T follicular helper cell (primary cell): ENCODE results near the gene LINC01488.

ENCODE experiments used
- DNase-seq: peaks from one replicate; pipeline ENCODE4 v3.0.0-alpha.2; 2020; ENCODE audit warnings: low read depth

Gene LINC01488

GRCh38 chr11:69510471-69511357 lies 29.3 kb downstream of the LINC01488 start:
- DNase-seq = no peak

GRCh38 chr11:69511358-69512055 lies 30.0 kb downstream of the LINC01488 start:
- DNase-seq = no peak

DNA sequence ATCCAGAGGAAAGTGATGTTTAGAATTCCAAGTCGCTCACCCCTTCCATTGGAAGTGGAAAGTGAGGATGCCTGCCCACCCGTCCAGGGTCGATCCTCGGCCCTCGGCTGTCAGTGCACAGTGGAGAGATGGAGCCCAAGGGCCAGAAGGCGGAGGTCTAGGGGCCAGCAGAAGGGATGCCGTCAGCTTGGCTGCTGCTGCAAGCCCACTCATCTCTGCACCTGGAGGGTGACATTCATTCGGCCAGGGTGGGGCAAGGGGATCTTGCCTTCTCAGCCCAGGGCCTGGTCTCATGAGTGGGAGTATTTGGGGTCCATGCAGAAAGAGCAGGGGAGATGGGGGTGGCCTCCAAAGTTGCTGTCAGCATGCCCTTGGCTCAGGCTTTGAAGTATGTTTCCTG lies 30.7 kb downstream of the LINC01488 start:
- DNase-seq = no peak

- no peak for DNase-seq
Measured at GRCh38 chr11:69512790-69513189, 31.3 kb downstream of the LINC01488 start.

DNA sequence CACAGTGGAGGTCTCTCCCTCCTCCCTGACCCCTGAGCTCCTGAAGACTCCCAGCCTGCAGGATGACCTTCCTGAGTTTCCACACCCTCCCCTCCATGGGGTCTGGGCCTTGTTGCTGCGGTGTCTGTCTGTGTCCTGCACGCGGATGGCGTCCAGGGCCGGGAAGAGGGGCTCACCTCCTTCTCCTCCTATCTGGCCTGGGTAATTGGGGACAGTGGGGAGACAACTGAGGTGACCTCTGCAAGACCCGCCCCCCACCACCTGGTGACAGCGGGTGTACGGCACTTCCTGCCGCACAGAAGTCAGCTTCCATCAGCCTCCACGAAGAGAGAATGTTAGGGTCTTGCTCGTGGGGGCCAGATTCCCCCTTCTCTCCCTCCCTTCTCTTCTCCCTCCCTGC lies 31.7 kb downstream of the LINC01488 start:
- DNase-seq = no peak

- DNase-seq = no peak
Measured at GRCh38 chr11:69513663-69514224, 32.3 kb downstream of the LINC01488 start.

DNA sequence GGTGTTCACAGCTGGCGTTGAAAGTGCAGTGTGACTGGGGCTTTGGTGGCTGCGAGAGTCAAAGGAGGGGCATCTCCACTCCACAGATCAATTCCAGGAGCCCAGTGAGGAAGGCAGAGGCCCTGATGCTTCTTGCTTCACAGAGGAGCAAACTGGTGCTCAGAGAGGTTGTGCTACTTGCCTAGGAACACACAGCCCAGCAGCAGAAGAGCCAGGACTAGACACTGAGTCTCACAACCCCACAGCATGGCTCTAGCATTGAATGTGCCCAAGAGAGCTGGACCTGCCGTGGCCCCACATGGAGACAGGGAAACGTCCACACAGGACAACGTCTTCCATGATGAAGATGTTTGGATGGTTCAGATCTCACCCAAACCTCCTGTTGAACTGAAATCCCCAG lies 33.3 kb downstream of the LINC01488 start:
- DNase-seq = no peak

- no peak for DNase-seq
Measured at GRCh38 chr11:69515271-69516245, 34.1 kb downstream of the LINC01488 start.

DNA sequence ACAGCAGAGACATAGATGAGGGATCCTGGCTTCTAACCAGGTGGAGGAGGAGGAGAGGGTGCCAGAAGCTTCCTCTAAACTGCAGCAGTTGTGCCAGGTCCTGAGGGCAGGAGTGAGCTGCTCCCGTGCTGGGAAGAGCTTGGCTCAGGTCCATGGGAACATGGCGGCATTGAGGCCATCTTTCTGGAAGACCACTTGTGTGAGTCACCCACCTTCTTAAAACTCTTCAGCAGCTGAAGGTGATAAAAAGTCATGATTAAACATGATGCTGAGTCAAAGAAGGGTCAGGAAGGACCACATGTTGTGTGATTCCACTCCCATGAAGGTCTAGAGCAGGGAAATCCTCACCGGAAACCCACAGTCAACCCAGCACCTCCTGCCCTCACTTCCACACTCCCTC lies 35.1 kb downstream of the LINC01488 start:
- no peak for DNase-seq

GRCh38 chr11:69518081-69518950 lies 36.9 kb downstream of the LINC01488 start:
- no peak for DNase-seq

- DNase-seq = no peak
Measured at GRCh38 chr11:69520186-69520916, 38.9 kb downstream of the LINC01488 start.

- DNase-seq = no peak
Measured at GRCh38 chr11:69521457-69521856, 40.0 kb downstream of the LINC01488 start.

DNA sequence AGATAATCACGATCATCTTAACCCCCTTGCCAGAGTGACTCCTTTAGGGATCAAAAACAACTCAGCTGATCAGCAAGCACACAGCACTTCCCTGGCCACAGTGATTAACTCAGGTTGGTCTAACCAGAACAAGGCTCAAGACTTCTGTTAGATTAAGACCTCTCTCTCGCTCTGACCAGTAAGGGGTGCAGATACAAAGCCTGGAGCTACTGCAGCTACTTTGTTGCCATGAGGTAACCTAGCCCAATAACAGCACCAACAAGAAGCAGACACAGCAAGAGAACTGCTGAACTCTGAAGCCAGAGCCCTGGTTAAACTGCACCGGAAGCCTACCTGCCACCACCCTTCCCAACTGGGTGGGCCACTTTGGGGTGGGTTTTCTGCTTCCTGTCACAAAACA lies 42.0 kb downstream of the LINC01488 start:
- no peak for DNase-seq

- no peak for DNase-seq
Measured at GRCh38 chr11:69524291-69524882, 42.9 kb downstream of the LINC01488 start.

DNA sequence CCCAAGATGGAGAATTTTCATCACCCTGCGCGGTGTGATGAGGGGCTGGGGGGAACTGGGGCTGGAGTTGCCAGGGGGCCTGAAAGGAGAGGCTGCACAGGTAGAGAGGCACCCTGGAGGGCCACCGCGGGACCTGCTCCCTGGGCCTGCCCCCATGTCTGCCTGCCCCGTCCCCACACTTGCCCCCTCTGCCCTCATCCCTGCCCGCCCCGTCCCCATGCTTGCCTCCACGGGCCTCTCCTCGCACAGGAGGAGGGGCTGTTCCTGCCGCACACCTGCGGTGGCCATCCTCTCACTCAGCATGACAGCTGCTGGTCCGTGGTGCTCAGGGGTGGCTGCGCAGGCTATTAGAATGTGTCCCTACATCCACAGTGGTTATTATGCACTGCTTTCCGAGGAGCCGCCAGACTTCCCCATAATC lies 43.5 kb downstream of the LINC01488 start:
- DNase-seq = no peak

DNA sequence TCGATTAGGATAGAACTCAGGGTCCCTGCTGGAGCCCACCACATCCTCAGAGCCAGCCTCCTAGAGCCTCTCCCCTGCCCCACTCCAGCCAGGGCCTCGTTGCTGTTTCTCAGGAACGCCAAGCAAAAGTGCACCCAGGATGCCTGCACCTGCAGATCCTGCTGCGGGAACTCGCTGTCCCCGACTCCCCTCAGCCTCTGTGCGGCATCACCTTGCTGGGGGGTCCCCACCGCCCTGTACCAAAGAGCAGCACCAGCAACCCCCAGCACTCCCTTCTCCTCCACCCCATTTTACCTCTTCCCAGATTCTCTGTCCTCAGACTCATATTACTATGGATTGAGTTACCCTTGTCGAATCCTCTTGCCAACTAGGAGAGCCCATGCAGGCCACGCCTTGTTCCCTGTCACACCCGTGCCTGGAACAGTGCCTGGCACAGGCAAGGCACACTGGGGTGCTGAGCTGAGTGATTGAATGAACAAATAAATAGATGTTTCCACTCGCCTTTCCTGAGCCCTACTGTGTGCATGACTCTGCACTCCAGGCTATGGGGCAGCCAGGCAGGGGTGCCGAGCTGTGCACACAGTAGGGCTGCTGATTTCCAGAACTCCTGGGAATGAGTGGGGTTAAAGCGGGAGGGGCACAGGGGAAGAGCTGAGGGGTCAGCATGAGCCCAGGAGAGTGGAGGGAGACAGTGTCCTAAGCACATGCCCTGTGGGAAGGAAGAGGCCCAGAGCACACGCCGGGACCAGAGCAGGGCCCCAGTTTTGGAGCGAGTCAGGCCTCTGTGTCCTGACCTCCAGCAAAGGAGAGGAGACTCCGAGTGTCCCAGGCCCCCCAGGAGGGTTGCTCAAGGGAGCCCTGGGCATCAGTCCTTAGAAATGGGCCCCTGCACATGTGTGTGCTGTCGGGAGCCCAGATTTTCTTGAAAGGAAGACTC lies 44.3 kb downstream of the LINC01488 start:
- no peak for DNase-seq

GRCh38 chr11:69526453-69526810 lies 45.0 kb downstream of the LINC01488 start:
- no peak for DNase-seq

DNA sequence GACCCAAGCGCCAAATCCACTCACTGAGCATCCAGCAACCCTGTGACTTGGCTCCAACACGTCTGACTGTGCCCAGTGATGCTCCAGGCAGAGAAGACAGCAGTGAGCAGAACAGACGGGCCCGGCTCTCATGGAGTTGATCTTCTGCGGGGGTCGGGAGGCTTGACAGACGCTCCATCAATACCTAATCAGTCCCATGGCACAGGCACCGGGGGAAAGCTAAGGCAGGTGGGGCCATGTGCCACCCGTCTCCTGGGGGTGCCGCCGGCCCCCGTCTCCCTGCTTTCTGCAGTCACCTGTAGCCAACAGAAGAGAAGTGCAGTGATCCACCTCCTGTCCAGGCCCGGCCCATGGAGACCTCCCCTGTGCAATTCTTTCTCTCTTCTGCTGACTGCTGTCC lies 47.5 kb downstream of the LINC01488 start:
- no peak for DNase-seq
